ENCODE measurements around the gene EPHA2.

- TF ChIP-seq OSR1 (CRISPR knock-in tag; IDR thresholded peaks at IDR 0.05) = no peak
- no peak for TF ChIP-seq ARNTL (CRISPR knock-in tag; IDR thresholded peaks at IDR 0.05; ENCODE audit: borderline replicate concordance, low read depth)
- TF ChIP-seq TSHZ2 (CRISPR knock-in tag; IDR thresholded peaks at IDR 0.05) = no peak
- TF ChIP-seq, protein P1, sequence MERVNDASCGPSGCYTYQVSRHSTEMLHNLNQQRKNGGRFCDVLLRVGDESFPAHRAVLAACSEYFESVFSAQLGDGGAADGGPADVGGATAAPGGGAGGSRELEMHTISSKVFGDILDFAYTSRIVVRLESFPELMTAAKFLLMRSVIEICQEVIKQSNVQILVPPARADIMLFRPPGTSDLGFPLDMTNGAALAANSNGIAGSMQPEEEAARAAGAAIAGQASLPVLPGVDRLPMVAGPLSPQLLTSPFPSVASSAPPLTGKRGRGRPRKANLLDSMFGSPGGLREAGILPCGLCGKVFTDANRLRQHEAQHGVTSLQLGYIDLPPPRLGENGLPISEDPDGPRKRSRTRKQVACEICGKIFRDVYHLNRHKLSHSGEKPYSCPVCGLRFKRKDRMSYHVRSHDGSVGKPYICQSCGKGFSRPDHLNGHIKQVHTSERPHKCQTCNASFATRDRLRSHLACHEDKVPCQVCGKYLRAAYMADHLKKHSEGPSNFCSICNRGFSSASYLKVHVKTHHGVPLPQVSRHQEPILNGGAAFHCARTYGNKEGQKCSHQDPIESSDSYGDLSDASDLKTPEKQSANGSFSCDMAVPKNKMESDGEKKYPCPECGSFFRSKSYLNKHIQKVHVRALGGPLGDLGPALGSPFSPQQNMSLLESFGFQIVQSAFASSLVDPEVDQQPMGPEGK (CRISPR knock-in tag; IDR thresholded peaks at IDR 0.05; ENCODE audit: borderline replicate concordance) = no peak
- TF ChIP-seq TOX (CRISPR knock-in tag; IDR thresholded peaks at IDR 0.05; ENCODE audit: borderline replicate concordance) = no peak
- TF ChIP-seq ZNF8 (CRISPR knock-in tag; IDR thresholded peaks at IDR 0.05) = no peak
- no peak for TF ChIP-seq CSDC2 (CRISPR knock-in tag; IDR thresholded peaks at IDR 0.05)
- no peak for TF ChIP-seq ZFP3 (CRISPR knock-in tag; IDR thresholded peaks at IDR 0.05)
- TF ChIP-seq TCF4 (CRISPR knock-in tag; IDR thresholded peaks at IDR 0.05; ENCODE audit: borderline replicate concordance) = no peak
- TF ChIP-seq SNAI2 (CRISPR knock-in tag; IDR thresholded peaks at IDR 0.05) = no peak
- no peak for TF ChIP-seq ZNF70 (CRISPR knock-in tag; IDR thresholded peaks at IDR 0.05)
Observed at GRCh38 chr1:16178596-16179497, 23.0 kb upstream of the EPHA2 start.

Measured in SK-N-SH treated with all-trans-retinoic acid at 6 μM for 48 hours (cell line).